GM18909 (cell line): ENCODE measurements around the gene THAP7.
"Not testable (repeated sequence)": the region's sequence is repeated elsewhere in the genome, so short reads cannot be mapped to it uniquely, and the experiment has no call there.

Experiments used
- ATAC-seq: cut with Tn5 transposase; IDR thresholded peaks from one replicate; pipeline ENCODE4 v1.9.1; 2021; ENCODE audit warnings: mild to moderate bottlenecking; ENCODE audit not compliant: unreplicated experiment, poor library complexity

THAP7 gene

DNA sequence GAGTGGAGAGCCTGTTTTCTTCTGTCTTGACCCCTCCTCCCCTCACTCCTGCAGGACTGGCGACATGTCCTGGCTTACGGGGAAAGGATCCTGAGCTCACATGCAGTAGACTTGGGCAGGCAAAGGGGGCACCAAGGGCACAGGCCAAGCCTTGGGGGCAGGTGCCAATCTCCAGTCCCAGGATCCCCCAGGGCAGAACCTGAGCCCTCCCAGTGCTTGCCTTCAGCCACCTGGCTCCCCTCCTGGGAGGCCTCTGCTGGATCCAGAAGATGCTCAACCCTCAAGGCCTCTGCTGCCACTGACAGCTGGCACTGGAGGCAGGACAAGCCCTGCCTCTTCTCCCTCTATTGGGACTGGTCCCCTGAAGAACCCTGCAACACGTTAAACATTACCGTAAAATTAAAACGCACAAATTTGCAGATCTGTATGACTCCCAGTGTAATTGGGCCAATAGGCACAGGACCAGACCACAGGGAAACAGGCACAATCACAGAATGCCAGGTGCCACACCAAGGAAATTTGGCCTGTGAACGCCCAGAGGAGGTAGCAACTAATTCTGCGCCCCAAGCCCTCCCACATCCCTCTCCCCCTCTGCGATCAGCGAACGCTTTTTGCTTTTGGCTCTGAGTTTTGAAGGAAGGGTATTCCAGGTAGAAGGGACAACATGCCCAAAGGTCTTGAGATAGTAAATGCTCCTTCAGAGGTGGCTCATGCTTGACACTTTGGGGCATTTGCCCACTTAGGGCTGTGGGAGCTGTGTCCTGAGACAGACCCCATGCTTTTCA is 20.8 kb downstream of the THAP7 start:
- ATAC-seq = no peak

GRCh38 chr22:20980523-20980922 is 21.4 kb downstream of the THAP7 start:
- no peak for ATAC-seq

GRCh38 chr22:20979940-20980453 is 21.9 kb downstream of the THAP7 start:
- ATAC-seq = no peak

DNA sequence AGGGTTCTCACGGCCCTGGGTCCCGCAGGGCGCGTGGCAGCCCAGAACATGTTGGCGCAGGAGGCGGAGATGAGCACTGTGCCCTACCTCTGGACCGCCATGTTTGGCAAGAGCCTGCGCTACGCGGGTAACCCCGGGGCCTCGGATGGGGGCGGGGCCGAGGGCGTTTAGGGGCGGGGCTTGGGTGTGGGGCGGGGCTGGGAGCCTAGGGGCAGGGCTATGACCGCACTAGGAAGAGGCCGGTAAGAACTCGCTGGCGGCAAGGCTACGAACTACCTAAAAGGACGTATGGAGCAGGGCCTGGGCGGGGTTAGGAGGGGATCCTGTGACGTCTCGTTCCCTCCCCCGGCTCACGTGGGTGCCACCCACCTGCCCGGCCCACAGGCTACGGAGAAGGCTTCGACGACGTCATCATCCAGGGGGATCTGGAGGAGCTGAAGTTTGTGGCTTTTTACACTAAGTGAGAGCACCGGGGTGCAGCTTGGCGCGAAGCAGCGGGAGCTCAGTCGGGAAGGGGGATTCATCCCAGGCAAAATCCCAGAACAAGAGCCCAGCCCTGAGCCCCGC is 22.6 kb downstream of the THAP7 start:
- no peak for ATAC-seq

DNA sequence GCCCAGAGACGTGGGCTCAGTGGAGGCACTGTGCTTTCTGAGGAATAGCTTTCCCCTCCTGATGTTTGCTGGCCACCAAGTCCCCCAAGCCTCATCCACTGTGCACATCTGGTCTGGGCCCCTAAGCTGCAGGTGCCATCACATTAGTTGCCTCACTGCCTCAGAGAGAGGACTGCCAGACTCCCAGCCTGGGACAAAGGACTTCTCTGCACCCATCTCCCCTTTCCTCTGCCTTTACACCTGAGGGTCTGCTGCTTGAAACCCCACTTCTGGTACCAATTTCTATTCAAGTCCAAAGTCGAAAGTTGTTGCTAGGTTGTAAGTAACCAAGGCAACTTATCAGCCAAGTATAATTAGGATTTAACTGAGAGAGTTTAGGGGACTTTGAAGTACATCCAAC is 23.5 kb downstream of the THAP7 start:
- no peak for ATAC-seq

DNA sequence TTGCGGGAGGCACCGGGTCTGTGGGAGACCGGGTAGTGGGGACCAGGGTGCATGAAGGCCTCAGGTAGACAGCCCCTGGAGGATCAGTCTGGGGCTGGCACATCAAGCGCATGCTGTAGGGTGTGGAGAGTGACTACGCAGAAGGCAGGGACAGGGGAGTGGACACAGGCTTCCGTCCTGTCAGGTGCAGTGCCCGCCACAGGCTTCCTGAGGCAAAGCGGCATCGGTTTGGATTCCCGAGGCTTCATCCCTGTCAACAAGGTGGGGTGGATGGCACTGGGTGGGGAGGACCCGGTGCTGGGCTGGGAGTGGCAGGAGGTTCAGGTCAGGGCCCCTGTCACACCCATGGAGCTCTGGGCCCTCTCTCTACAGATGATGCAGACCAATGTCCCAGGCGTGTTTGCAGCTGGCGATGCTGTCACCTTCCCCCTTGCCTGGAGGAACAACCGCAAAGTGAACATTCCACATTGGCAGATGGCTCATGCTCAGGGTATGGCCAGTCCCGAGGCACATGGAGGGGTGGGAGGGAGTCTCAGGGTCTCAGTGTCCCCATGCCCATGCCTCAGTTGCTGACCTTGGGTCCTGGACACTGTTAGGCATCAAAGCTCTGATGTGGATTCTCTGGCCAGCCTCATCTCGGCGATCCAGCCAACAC is 24.3 kb downstream of the THAP7 start:
- ATAC-seq = no peak

DNA sequence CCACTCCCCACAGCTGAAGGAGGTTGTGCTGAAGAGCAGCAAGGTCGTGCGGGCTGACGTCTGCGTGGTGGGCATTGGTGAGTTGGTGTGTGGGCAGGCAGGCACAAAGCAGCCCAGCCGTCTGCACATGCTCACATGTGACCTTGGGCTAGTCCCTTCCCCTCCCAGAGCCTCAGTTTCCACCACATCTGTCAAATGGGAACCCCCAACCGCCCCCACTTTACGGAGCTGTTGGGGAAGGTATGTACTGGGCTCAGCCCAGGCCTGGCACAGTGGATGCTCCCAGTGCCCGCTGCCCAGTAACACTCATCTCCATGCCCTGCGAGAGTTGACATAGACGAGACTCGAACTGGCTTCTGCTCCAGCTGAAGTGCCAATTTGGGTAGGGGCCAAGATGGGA is 24.9 kb downstream of the THAP7 start:
- no peak for ATAC-seq

- ATAC-seq = no peak
Measured at GRCh38 chr22:20976291-20976877, 25.5 kb downstream of the THAP7 start.

DNA sequence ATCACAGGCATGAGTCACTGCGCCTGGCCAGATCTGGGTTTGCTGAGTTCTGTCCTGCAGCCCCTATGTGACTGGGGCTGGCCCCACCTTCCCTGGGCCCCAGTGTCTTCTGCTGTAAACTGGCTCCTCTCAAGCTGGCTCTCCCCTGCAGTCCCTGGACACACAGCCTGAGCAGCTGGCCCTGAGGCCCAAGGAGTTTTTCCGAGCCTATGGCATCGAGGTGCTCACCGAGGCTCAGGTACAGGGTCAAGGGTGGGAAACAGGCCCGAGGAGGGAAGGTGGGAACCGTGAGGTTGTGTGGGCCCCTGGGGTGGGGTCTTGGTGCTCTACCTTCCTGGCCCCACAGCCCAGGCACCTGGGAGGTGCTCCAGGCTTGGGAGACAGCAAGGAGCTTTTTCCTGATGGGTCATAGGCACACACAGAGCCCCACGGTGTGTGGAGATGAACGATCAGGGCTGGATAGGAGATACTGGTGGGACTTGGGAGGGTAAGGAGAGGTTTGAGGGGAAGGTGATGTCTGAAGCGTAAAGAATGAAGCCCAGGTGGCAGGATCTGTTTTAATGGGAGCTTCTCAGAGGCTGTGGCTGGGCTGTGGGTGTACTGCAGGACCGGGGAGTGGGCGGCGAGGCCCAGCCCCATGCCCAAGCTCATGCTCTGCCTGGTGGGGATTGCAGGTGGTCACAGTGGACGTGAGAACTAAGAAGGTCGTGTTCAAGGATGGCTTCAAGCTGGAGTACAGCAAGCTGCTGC is 26.2 kb downstream of the THAP7 start:
- no peak for ATAC-seq

DNA sequence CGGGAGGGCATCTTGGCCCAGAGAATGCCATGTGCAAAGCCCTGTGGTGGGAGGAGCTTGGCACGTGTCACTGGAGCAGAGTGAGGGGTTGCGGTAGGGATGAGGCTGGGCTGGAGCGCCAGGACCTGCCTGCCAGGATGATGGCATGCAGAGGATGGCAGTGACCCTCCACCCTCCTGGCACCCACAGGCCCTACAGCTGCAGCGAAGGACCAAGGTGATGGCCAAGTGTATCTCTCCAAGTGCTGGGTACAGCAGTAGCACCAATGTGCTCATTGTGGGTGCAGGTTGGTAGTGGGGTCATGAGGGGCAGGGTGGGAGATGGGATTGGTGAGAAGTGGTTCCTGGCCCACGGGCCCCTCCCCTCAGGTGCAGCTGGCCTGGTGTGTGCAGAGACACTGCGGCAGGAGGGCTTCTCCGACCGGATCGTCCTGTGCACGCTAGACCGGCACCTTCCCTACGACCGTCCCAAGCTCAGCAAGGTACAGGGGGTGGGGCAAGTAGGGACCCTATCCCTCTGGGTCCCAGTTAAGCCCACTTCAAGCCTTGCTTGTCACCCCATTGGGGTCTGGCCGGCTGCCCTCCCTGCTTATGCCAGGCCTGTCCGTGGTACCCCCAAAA is 27.5 kb downstream of the THAP7 start:
- ATAC-seq = no peak

DNA sequence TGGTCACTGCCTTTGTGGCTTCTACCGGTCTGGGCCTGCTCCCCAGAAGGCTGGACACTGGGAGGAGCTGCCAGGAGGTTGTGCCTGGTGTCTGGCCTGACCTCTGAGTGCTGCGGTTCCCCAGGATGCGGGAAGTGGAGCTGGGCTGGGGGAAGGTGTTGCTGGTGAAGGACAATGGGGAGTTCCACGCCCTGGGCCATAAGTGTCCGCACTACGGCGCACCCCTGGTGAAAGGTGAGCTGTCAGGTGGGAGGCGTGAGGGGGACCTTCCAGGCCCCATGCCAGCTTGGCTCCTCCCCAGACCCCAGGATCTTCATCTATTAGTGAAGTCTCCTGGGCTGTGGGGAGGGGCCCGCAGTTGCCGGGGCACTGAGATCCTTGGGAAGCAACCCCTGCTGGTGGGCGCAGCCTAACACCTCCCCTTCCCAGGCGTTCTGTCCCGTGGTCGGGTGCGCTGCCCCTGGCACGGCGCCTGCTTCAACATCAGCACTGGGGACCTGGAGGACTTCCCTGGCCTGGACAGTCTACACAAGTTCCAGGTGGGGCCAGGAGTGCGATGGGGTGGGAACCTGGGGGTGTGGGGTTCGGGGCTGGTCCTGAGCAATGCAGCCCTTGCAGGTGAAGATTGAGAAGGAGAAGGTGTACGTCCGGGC is 28.2 kb downstream of the THAP7 start:
- no peak for ATAC-seq

- no peak for ATAC-seq
Measured at GRCh38 chr22:20972933-20973577, 28.9 kb downstream of the THAP7 start.

- ATAC-seq = not testable (repeated sequence)
Measured at GRCh38 chr22:20972014-20972694, 29.8 kb downstream of the THAP7 start.

- no peak for ATAC-seq
Measured at GRCh38 chr22:20970939-20971657, 30.8 kb downstream of the THAP7 start.

DNA sequence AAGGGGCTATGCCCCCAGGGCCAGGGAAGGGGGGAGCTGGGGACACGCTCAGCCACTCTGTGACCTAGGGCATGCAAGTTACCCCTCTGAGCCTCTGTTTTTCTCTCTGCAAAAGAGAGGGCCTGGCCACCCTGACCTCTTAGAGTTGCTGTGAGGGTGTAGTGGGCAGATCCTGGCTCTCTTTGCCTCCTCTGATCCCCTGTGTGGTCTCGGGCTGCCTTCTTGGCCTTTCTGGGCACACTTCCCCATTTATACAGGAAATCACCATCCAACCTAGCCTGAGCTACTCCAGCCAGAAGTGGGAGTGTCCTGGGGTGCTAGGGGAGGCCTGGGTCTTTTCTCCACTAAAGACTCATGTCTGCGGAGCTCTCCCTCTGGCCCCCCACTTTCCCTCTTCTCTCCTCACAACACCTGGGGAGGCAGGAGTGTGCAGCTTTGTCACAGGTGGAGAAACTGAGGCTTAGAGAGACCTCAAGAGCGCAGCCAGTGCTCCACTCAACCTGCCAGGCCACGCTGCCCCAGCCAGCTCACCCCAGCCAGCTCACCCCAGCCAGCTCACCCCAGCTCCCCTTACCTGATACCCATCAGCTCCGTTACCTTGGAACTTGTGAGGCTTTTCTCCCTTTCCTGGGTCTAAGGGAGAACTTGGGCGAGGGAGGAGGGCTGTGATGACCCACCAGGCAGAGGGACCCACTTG is 33.5 kb downstream of the THAP7 start:
- no peak for ATAC-seq

GRCh38 chr22:20967697-20968211 is 34.2 kb downstream of the THAP7 start:
- no peak for ATAC-seq
